ENCODE data around the gene CRNN. TPM values are rescaled to one million over a fixed set of nuclear protein-coding genes. Genes with fewer than 3 reads are reported as not detected.

CRNN gene
- total RNA-seq, 1 experiment from 2014 or later, result not detected

GRCh38 chr1:152359906-152360305, 54.2 kb downstream of the CRNN start, which contains the start of gene FLG2:
Gene FLG2, minus strand, starts transcription at chr1:152360006. Its CDS starts 1,122 bp downstream, at chr1:152358884.
- peaks cover 74% of the 10 kb centered on the region for H3K36me3 Mint-ChIP-seq
- H3K4me3 Mint-ChIP-seq, result no peak within 1 kb of the TSS
- TF ChIP-seq ZBTB21 (CRISPR knock-in tag; IDR thresholded peaks at IDR 0.05; ENCODE audit: borderline replicate concordance), result no peak
- no peak for TF ChIP-seq NFATC4 (CRISPR knock-in tag; IDR thresholded peaks at IDR 0.05)
- no peak for TF ChIP-seq MXD4 (CRISPR knock-in tag; IDR thresholded peaks at IDR 0.05; ENCODE audit: borderline replicate concordance)
- no peak for TF ChIP-seq ZNF396 (CRISPR knock-in tag; IDR thresholded peaks at IDR 0.05; ENCODE audit: borderline replicate concordance)
- no peak for TF ChIP-seq SMAD4 (CRISPR knock-in tag; IDR thresholded peaks at IDR 0.05)
- no peak for TF ChIP-seq ETV6 (CRISPR knock-in tag; IDR thresholded peaks at IDR 0.05)
- no peak for TF ChIP-seq ATF1 (CRISPR knock-in tag; IDR thresholded peaks at IDR 0.05)
- TF ChIP-seq E2F5 (CRISPR knock-in tag; IDR thresholded peaks at IDR 0.05), result no peak
- TF ChIP-seq AFF4 (CRISPR knock-in tag; IDR thresholded peaks at IDR 0.05; ENCODE audit: borderline replicate concordance), result no peak
- TF ChIP-seq ZNF532 (CRISPR knock-in tag; IDR thresholded peaks at IDR 0.05; ENCODE audit: borderline replicate concordance), result no peak
- no peak for TF ChIP-seq ZMAT4 (CRISPR knock-in tag; IDR thresholded peaks at IDR 0.05)
- no peak for TF ChIP-seq SP1 (CRISPR knock-in tag; conservative IDR thresholded peaks at IDR 0.05)
- H3K27me3 Mint-ChIP-seq (ENCODE audit: low read depth), result peaks cover 5% of the 10 kb centered on the region; the same call in 1 of the 2 replicates
- ChIA-PET POLR2A (no interaction called here), CTCF (no interaction called here)
- ATAC-seq, result no peak
- H3K27ac Mint-ChIP-seq, result no peak within 1 kb of the TSS
- no peak for DNase-seq (ENCODE audit: low spot score)
- no peaks in the 10 kb centered on the region for H3K4me1 Mint-ChIP-seq
- peaks cover 60% of the 10 kb centered on the region for H3K9me3 Mint-ChIP-seq

Other genes starting within 250 kb of the CRNN start
- gene HRNR, start 190.1 kb downstream of the CRNN start, total RNA-seq (2021), result not detected in 3 replicates
- not detected in 3 replicates for gene FLG, start 89.0 kb downstream of the CRNN start, total RNA-seq (2021)
- gene FLG2, start 54.3 kb downstream of the CRNN start, total RNA-seq (2021), result not detected in 3 replicates
- gene LCE5A, start 96.5 kb upstream of the CRNN start, total RNA-seq (2021), result not detected in 3 replicates
- gene CRCT1, start 100.2 kb upstream of the CRNN start, total RNA-seq (2021), result not detected in 3 replicates
- gene LCE3E, start 152.5 kb upstream of the CRNN start, total RNA-seq (2021), result not detected in 3 replicates
- gene LCE3D, start 166.3 kb upstream of the CRNN start, total RNA-seq (2021), result not detected in 3 replicates
- not detected in 3 replicates for gene LCE3C, start 186.0 kb upstream of the CRNN start, total RNA-seq (2021)
- gene LCE3B, start 199.5 kb upstream of the CRNN start, total RNA-seq (2021), result not detected in 3 replicates
- not detected in 3 replicates for gene LCE3A, start 208.8 kb upstream of the CRNN start, total RNA-seq (2021)
- gene LCE2D, start 249.1 kb upstream of the CRNN start, total RNA-seq (2021), result not detected in 3 replicates